Upper lobe of right lung (tissue), 1 donor: ENCODE results near the gene SBSN. TPM values are rescaled to one million over a fixed set of nuclear protein-coding genes. Genes with fewer than 3 reads are reported as not detected.

Experiments used
- ATAC-seq: fragments of 200-7000 bp; cut with Tn5 transposase; one replicate; pipeline ENCODE4 v1.9.1; 2020; ENCODE audit warnings: mild to moderate bottlenecking, moderate library complexity
- DNase-seq: peaks from one replicate; pipeline ENCODE4 v3.0.0-alpha.2; 2020
- H3K27ac ChIP-seq: fragments of 200-600 bp; one replicate; pipeline ENCODE4 v1.8.0; 2022
- H3K27me3 ChIP-seq: fragments of 200-600 bp; one replicate; pipeline ENCODE4 v1.8.0; 2022; ENCODE audit warnings: mild to moderate bottlenecking
- H3K36me3 ChIP-seq: fragments of 200-600 bp; one replicate; pipeline ENCODE4 v1.8.0; 2022
- H3K4me1 ChIP-seq: fragments of 200-600 bp; one replicate; pipeline ENCODE4 v1.8.0; 2022
- H3K4me3 ChIP-seq: fragments of 200-600 bp; one replicate; pipeline ENCODE4 v1.8.0; 2022; ENCODE audit warnings: mild to moderate bottlenecking
- H3K9me3 ChIP-seq: fragments of 200-600 bp; one replicate; pipeline ENCODE4 v1.8.0; 2022
- intact Hi-C: fragments of 100-400 bp; cut with DNase I; formaldehyde crosslinking; loops from one replicate; pipeline ENCODE4 v1.11.0; 2022
- total RNA-seq: library from RNA; stranded (reverse); fragmentation: NEBNext Ultra II Directional; extraction: Animal tissue kit (Norgen Biotek cat#: 25700); gene quantifications from one replicate; pipeline ENCODE4 v1.2.1, GENCODE V29; 2021
- TF ChIP-seq, protein P1 (sequence below): fragments of 200-600 bp; IDR thresholded peaks from one replicate; pipeline ENCODE4 v1.8.0; 2022; ENCODE audit warnings: antibody characterized with exemption
- donor health status: DM: no; HTN: yes; CAD: no; lungs with severe emphysema.

SBSN gene
- total RNA-seq, 1 donor from 2014 or later = not detected

DNA sequence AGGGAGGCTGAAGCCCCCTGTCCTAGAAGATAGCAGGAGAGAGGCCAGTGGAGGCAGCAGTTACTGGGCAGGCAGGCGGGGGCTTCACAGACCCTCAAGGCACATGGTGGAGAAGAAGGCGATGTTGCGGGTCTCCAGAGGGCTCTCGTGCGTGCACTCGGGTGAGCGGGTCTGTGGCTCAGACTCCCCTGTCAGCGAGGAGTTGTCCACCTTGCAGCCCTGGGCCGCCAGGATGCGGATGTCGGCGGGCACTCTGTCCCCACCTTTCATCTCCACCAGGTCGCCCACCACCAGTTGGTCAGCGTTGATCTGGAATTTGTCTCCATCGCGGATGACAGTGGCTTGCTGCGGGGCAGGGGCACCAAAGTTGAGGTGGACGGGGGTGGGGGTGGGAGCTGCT lies 32.2 kb upstream of the SBSN start:
- intact Hi-C loops = no loop called here
- no peak for ATAC-seq

DNA sequence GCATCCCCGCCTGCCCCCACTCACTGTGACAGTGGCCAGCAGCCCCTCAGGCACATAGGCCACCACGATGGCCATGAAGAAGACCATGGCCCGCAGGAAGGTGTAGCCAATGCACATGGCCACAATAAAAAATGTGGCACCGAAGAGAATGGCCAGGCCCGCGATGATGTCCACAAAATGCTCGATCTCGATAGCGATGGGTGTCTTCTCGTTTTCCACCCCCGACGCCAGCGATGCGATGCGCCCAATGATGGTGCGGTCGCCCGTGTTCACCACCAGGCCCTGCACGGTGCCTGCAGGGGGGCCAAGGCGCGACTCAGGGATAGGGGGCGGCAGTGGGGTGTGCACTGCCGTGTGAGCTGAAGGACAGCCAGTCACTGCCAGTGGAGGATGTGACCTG lies 31.7 kb upstream of the SBSN start:
- TF ChIP-seq, protein P1, sequence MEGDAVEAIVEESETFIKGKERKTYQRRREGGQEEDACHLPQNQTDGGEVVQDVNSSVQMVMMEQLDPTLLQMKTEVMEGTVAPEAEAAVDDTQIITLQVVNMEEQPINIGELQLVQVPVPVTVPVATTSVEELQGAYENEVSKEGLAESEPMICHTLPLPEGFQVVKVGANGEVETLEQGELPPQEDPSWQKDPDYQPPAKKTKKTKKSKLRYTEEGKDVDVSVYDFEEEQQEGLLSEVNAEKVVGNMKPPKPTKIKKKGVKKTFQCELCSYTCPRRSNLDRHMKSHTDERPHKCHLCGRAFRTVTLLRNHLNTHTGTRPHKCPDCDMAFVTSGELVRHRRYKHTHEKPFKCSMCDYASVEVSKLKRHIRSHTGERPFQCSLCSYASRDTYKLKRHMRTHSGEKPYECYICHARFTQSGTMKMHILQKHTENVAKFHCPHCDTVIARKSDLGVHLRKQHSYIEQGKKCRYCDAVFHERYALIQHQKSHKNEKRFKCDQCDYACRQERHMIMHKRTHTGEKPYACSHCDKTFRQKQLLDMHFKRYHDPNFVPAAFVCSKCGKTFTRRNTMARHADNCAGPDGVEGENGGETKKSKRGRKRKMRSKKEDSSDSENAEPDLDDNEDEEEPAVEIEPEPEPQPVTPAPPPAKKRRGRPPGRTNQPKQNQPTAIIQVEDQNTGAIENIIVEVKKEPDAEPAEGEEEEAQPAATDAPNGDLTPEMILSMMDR = no peak
- no peak for ATAC-seq
- Histone ChIP-seq H3K4me1 (peaks cover 6% of the 10 kb centered on the region), H3K4me3 (no peak overlapping the region), H3K9me3 (no peaks in the 10 kb centered on the region), H3K27me3 (peaks cover 21% of the 10 kb centered on the region), H3K27ac (no peak overlapping the region), H3K36me3 (no peaks in the 10 kb centered on the region)
- intact Hi-C loops = no loop called here
- no peak for DNase-seq

More for the DNA sequence above, 32.2 kb upstream of the SBSN start:
- Histone ChIP-seq H3K27ac (no peak overlapping the region), H3K27me3 (peaks cover 21% of the 10 kb centered on the region), H3K4me3 (no peak overlapping the region), H3K36me3 (no peaks in the 10 kb centered on the region), H3K4me1 (peaks cover 6% of the 10 kb centered on the region), H3K9me3 (no peaks in the 10 kb centered on the region)
- TF ChIP-seq, protein P1 = no peak
- no peak for DNase-seq

DNA sequence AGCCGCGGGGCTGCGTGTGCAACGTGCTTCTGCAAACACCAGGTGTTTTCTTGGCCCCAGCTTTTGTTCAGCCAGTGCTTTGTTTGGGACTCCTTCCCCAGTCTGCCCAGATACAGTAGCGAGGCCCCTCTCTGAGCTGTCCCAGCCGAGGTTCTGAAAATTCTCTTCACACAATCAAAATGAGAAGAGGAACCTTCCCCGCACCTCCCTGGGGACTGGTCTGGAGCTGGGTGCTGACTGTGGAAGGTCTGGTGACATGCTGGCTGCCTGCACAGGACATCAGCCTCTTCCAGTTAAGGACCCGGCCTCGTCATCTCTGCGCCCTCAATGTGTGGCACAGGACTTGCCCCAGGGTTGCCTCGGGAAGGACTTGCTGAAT lies 31.2 kb upstream of the SBSN start:
- intact Hi-C loops = no loop called here
- Histone ChIP-seq H3K27me3 (peaks cover 21% of the 10 kb centered on the region), H3K36me3 (no peaks in the 10 kb centered on the region), H3K4me3 (no peak overlapping the region), H3K9me3 (no peaks in the 10 kb centered on the region), H3K27ac (no peak overlapping the region), H3K4me1 (peaks cover 6% of the 10 kb centered on the region)
- DNase-seq (no peak), ATAC-seq (no peak)
- TF ChIP-seq, protein P1 = no peak

DNA sequence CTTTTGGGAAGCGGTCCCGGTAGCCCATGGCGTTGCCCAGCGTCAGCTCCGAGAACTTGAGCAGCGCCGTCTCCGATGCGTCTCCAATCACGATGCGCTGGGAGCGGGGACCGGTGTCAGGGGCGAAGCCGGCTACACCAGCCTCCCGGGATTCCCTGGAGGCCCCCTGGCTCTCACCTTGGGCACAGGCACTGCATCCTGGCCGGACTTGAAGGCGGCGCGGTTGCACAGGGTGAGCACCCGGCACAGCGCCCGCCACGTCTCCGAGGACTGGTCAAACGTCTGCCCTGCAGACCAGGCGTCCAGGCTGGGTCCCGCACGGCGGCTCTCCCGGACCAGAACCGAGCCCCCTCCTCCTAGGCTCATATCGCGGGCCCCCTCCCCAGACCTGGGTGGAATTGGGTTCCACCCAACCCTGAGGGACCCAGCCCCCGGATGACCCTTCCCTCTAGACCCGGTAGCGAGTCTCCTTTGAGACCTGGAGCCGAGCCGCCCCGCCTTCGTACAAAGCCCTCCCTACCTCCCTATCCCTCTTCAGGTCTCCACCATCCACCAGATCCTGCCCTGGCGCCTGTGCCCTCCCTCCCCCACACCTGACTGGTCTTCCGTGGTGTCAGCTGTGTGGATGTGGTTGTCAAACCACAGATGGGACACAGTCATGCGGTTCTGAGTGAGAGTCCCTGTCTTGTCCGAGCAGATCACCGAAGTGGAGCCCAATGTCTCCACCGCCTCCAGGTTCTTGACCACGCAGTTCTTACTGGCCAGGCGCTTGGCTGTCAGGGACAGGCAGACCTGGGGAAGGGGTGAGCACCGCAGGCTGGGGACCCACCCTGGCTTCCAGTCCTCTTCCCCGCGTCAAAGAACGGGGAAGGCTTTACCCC lies 30.5 kb upstream of the SBSN start:
- Histone ChIP-seq H3K27me3 (peaks cover 21% of the 10 kb centered on the region), H3K4me3 (peak overlapping the region; percentile 31), H3K36me3 (no peaks in the 10 kb centered on the region), H3K4me1 (peaks cover 6% of the 10 kb centered on the region), H3K9me3 (no peaks in the 10 kb centered on the region), H3K27ac (no peak overlapping the region)
- intact Hi-C loops = no loop called here
- TF ChIP-seq, protein P1 = no peak
- no peak for ATAC-seq
- no peak for DNase-seq

DNA sequence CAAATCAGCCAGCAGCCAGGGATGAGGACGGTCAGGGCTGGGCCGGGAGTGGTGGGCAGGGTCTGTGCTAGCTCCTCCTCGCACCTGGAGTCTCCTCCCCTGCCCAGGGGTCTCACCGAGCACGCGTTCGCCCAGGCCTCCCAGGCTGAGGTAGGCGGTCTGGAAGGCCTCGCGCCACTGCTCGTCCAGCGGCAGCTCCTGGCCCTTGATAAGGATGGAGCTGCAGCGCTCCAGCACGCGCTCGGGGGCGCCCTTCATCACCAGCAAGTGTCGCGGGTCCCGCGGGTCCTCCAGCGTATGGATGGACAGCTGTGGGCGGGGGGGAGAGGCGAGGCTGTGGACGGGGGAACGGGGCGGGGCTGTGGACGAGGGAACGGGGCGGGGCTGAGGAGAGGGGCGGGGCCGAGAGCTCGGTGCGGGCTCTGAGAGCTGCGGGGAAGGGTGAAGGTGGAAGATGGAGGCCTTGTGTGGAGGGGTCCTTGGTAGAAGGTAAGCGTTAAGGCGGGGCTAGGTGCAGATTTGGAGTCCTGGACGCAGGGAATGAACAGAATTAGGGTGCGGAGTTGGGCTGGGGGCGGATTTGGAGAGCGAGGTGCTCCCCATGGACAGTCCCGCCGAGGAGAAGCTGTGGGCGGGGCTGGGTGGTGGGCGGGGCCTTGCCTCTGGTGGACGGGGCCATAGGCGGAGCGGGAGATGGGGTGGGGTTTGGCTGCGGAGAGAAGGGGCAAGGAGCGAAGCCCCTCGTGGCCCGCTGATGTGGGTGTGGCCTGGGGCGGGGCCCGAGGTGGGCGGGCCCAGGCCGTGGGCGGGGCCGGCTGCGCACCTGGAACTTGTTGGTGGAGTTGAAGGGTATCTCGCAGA lies 29.7 kb upstream of the SBSN start:
- peaks cover 21% of the 10 kb centered on the region for H3K27me3 ChIP-seq
- intact Hi-C loops = no loop called here
- H3K36me3 ChIP-seq = no peaks in the 10 kb centered on the region
- TF ChIP-seq, protein P1 = no peak
- no peaks in the 10 kb centered on the region for H3K9me3 ChIP-seq
- DNase-seq = peak; percentile 84
- H3K4me1 ChIP-seq = peaks cover 6% of the 10 kb centered on the region
- peak overlapping the region; percentile 31 for H3K4me3 ChIP-seq
- ATAC-seq = peak; percentile 69
- no peak overlapping the region for H3K27ac ChIP-seq
